UCSD-AML1 (cell line): Measurements from ENCODE around the gene UMPS.

Experiments
- DNase-seq: peaks from one replicate; lab custom pipeline; 2025; ENCODE audit not compliant: unreplicated experiment; lab: John Stamatoyannopoulos, UW

The UMPS gene

GRCh38 chr3:124796477-124796876 lies 66.2 kb downstream of the UMPS start:
- DNase-seq, result no peak

DNA sequence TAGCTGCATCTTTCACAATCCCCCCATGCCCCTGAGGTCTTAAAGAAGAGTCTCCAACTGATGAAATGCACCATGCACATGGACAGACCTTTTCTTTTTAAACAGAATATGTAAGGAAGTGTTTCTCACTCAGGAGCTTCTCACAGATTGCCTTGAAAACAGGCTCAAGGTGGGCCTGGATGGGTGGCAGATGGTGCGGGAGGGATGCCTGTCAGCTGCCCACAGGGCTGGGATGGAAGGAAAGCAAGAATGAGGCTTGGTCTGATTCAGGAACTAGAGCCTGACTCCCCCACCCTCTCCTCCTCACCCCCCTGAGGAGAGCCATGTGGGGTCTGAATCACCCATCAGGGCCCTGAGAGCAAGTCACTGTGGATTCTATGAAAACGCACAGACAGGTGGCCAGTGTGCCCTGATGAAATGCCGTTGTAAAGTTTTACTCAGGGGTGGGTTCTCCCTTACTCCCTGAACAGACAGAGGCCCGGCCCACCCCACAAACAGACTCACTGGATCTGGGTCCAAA lies 67.2 kb downstream of the UMPS start:
- no peak for DNase-seq
